K562 (cell line): Measurements from ENCODE around the gene SIRT4. TPM values are rescaled to one million over a fixed set of nuclear protein-coding genes. Genes with fewer than 3 reads are reported as not detected.
A peak's percentile ranks its signal among the peaks of the same experiment; 100 is the strongest.

Experiments used
- ATAC-seq: fragments of 200-7000 bp; cut with Tn5 transposase; 3 replicates; pipeline ENCODE4 v1.9.1; 2020; ENCODE audit warnings: moderate library complexity
- BruUV-seq: library from RNA; stranded (reverse); fragments of 400-500 nt; replicated peaks from 2 replicates; lab custom pipeline; 2021; lab: Mats Ljungman, UMichigan
- CTCF ChIA-PET: fragments of 300-600 bp; formaldehyde crosslinking; extraction: SDS; loops from one replicate; lab custom pipeline; 2021; ENCODE audit warnings: low intra/inter-chr PET ratio; lab: Yijun Ruan, JAX
- POLR2A ChIA-PET: fragments of 300-600, 350-650 bp; sonication (Branson Sonifier 250); formaldehyde crosslinking; extraction: SDS; loops from one replicate; lab custom pipeline; 2021; ENCODE audit warnings: antibody characterized with exemption, inconsistent platforms; lab: Yijun Ruan, JAX
- DNase-seq, 4 experiments: peaks; one replicate each; pipeline versions ENCODE4 v3.0.0 to v3.0.0-alpha.2; 2011 to 2018; ENCODE audit warnings: low spot score in 3 of 4, mixed read lengths in 3 of 4; ENCODE audit errors: extremely low read depth in 1 of 4
- FAIRE-seq: peaks from 2 replicates; lab custom pipeline; 2011; peaks lifted over from hg19 to GRCh38; lab: Jason Lieb, UNC
- H2AFZ ChIP-seq: 2 replicates; pipeline ENCODE4 v1.6.0; 2011; ENCODE audit warnings: low read depth, low read length, control low read depth, inconsistent platforms
- H3K27ac ChIP-seq: fragments of 200-600 bp; 3 replicates; pipeline ENCODE4 v1.8.0; 2011; ENCODE audit warnings: low read depth, mild to moderate bottlenecking, control low read depth, inconsistent platforms, low read length, moderate library complexity, mixed read lengths; ENCODE audit errors: extremely low read depth
- H3K27me3 ChIP-seq, 2 experiments: fragments of 300-600 bp in 1 of 2; 2 replicates in 1 of 2; 3 replicates in 1 of 2; pipeline versions ENCODE4 v1.6.0 to v1.8.0; 2011; ENCODE audit warnings: inconsistent platforms in 2 of 2, low read length in 2 of 2, mild to moderate bottlenecking in 1 of 2, mixed read lengths in 1 of 2, moderate library complexity in 1 of 2; ENCODE audit not compliant: control insufficient read depth in 2 of 2, insufficient read depth in 2 of 2
- H3K36me3 ChIP-seq: fragments of 300-600 bp; 3 replicates; pipeline ENCODE4 v1.8.0; 2011; ENCODE audit warnings: mild to moderate bottlenecking, low read length, inconsistent platforms; ENCODE audit not compliant: control insufficient read depth, insufficient read depth
- H3K4me1 ChIP-seq, 2 experiments: fragments of 200-600 bp in 1 of 2; replicated peaks in 1 of 2; 2 replicates in 1 of 2; 3 replicates in 1 of 2; pipeline versions ENCODE4 v1.5.1 to v1.8.0; 2011; ENCODE audit warnings: inconsistent platforms in 2 of 2, low read length in 2 of 2, mild to moderate bottlenecking in 1 of 2, mixed read lengths in 1 of 2, moderate library complexity in 1 of 2; ENCODE audit not compliant: control insufficient read depth in 2 of 2, insufficient read depth in 2 of 2
- H3K4me2 ChIP-seq: 2 replicates; pipeline ENCODE4 v1.6.1; 2011; ENCODE audit warnings: low read length, control low read depth, inconsistent platforms, mixed read lengths; ENCODE audit not compliant: insufficient read depth
- H3K4me3 ChIP-seq: fragments of 200-600 bp; sonication (generic), shearing (Covaris generic); 2 replicates; pipeline ENCODE4 v1.5.1; 2016; ENCODE audit warnings: control low read depth, inconsistent platforms
- H3K79me2 ChIP-seq: fragments of 200-600 bp; 3 replicates; pipeline ENCODE4 v1.8.0; 2011; ENCODE audit warnings: low read length, inconsistent platforms; ENCODE audit not compliant: control insufficient read depth, insufficient read depth
- H3K9ac ChIP-seq, 2 experiments: 2 replicates each; pipeline versions ENCODE4 v1.6.0 to v1.6.1; 2011; ENCODE audit warnings: low read depth in 2 of 2, low read length in 2 of 2, control low read depth in 1 of 2, inconsistent platforms in 1 of 2, mild to moderate bottlenecking in 1 of 2, mixed read lengths in 1 of 2; ENCODE audit not compliant: insufficient read depth in 1 of 2
- H3K9me1 ChIP-seq: one replicate; pipeline ENCODE4 v1.6.0; 2011; ENCODE audit warnings: inconsistent platforms, mild to moderate bottlenecking, low read length, moderate library complexity; ENCODE audit not compliant: control insufficient read depth, insufficient read depth
- H3K9me3 ChIP-seq: replicated peaks from 2 replicates; pipeline ENCODE4 v1.5.1; 2011; ENCODE audit warnings: low read depth, low read length, inconsistent platforms; ENCODE audit not compliant: control insufficient read depth, insufficient read depth
- H4K20me1 ChIP-seq: replicated peaks from 2 replicates; pipeline ENCODE4 v1.6.1; 2011; ENCODE audit warnings: low read length, inconsistent platforms, mixed read lengths; ENCODE audit not compliant: control insufficient read depth, insufficient read depth
- CAMTA2 ChIP-seq: fragments of 250-450 bp; sonication (Bioruptor Pico); conservative IDR thresholded peaks from 2 replicates; pipeline ENCODE4 v1.5.1; 2022
- E2F6 ChIP-seq, 2 experiments: IDR thresholded peaks; 2 replicates each; pipeline ENCODE4 v1.6.1; 2011; ENCODE audit warnings: borderline replicate concordance in 1 of 2, control low read depth in 1 of 2, low read depth in 1 of 2, low read length in 1 of 2, mild to moderate bottlenecking in 1 of 2, mixed read lengths in 1 of 2, moderate library complexity in 1 of 2; ENCODE audit not compliant: insufficient read depth in 1 of 2, insufficient read length in 1 of 2, poor library complexity in 1 of 2, severe bottlenecking in 1 of 2; ENCODE audit errors: extremely low read depth in 1 of 2
- EP400 ChIP-seq: fragments of 450-650 bp; IDR thresholded peaks from 2 replicates; pipeline ENCODE4 v1.6.1; 2017; ENCODE audit warnings: antibody characterized with exemption, mild to moderate bottlenecking, moderate library complexity
- IRF9 ChIP-seq: fragments of 450-650 bp; IDR thresholded peaks from 2 replicates; pipeline ENCODE4 v1.6.1; 2016; ENCODE audit warnings: missing biosample characterization, missing genetic modification characterization
- KLF13 ChIP-seq: fragments of 450-650 bp; IDR thresholded peaks from 2 replicates; pipeline ENCODE4 v1.6.1; 2016; ENCODE audit warnings: missing genetic modification characterization, low read depth, mild to moderate bottlenecking, missing compliant biosample characterization, moderate library complexity, borderline replicate concordance
- LEF1 ChIP-seq: fragments of 450-650 bp; IDR thresholded peaks from 2 replicates; pipeline ENCODE4 v1.6.1; 2016; ENCODE audit warnings: mild to moderate bottlenecking
- NEUROD1 ChIP-seq: fragments of 150-350 bp; IDR thresholded peaks from 2 replicates; pipeline ENCODE4 v1.6.1; 2014; ENCODE audit warnings: borderline replicate concordance, low read length, low read depth; ENCODE audit not compliant: partially characterized antibody
- SRF ChIP-seq, 2 experiments: fragments of 250-450, 450-650 bp in 1 of 2; sonication (Bioruptor Pico) in 1 of 2; sonication (generic) in 1 of 2; formaldehyde crosslinking; IDR thresholded peaks; 2 replicates each; pipeline versions ENCODE4 v1.5.0 to v1.5.1; 2020 to 2022; ENCODE audit warnings: mild to moderate bottlenecking in 1 of 2, missing genetic modification reagents in 1 of 2
- SRSF3 ChIP-seq: fragments of 200-400 bp; formaldehyde crosslinking; IDR thresholded peaks from 2 replicates; pipeline ENCODE4 v1.6.1; 2016; ENCODE audit warnings: mild to moderate bottlenecking, low read length, moderate library complexity; ENCODE audit not compliant: insufficient read depth
- ZNF766 ChIP-seq: fragments of 200-800 bp; sonication (Bioruptor generic); conservative IDR thresholded peaks from 2 replicates; pipeline ENCODE4 v1.6.1; 2016; ENCODE audit warnings: missing genetic modification characterization, missing compliant biosample characterization
- WGBS: fragments of 100-300 bp; shearing (Covaris generic); methylation state at CpG from one replicate; pipeline ENCODE4 v1.1.6; 2016; ENCODE audit warnings: low coverage, mixed read lengths; ENCODE audit not compliant: insufficient coverage; ENCODE audit errors: missing lambda C conversion rate; 5-methylcytosine and 5-hydroxymethylcytosine counted together
- in situ Hi-C: fragments of 300-500 bp; cut with MboI; formaldehyde crosslinking; loops from 4 replicates; pipeline ENCODE4 v1.15.0; 2018; ENCODE audit warnings: inconsistent platforms, mixed read lengths
- intact Hi-C: fragments of 100-400 bp; cut with micrococcal nuclease; formaldehyde crosslinking; loops from 2 replicates; pipeline ENCODE4 v1.14.2; 2022
- polyA plus RNA-seq, 8 experiments: library from polyadenylated mRNA; depleted of rRNA in 4 of 8; stranded (reverse) in 5 of 8; unstranded in 3 of 8; fragments of >200 nt; fragmentation: Nextera tagmentation in 2 of 8; fragmentation: Illumina TruSeq in 1 of 8; extraction: Ambion mirVana in 2 of 8; extraction: Trizol in 1 of 8; gene quantifications; 2 replicates each; pipeline versions ENCODE4 v1.2.1 to v1.2.3, GENCODE V29; 2011 to 2014; ENCODE audit warnings: inconsistent platforms in 1 of 8, missing spikeins in 1 of 8
- total RNA-seq, 7 experiments: library from RNA; depleted of rRNA in 6 of 7; stranded (reverse); fragments of >200 nt in 6 of 7; fragmentation: Illumina TruSeq in 2 of 7; extraction: Trizol in 2 of 7; gene quantifications; 2 replicates each; pipeline versions ENCODE4 v1.2.1 to v1.2.3, GENCODE V29; 2011 to 2021; ENCODE audit warnings: low replicate concordance in 1 of 7

The SIRT4 gene
- total and polyA plus RNA-seq, 9 of the 15 experiments (the other 6 are each of a cell fraction or from before 2014, with no cell fraction given): 0.86 to 5.2 (median 2.4) TPM

GRCh38 chr12:120324841-120325417 is 22.8 kb downstream of the SIRT4 start:
- intact Hi-C loops (loop anchor here (2.0 to 10.0 kb wide), 3 partner anchors 32 to 320 kb away; partner anchors contain the start of genes CABP1 and POP5), in situ Hi-C loops (loop anchor here (10.0 to 25.0 kb wide), 2 partner anchors 110 to 337 kb away; partner anchors contain the start of gene COX6A1)
- H3K79me2 ChIP-seq: no peaks in the 10 kb centered on the region
- H3K9me3 ChIP-seq: no peaks in the 10 kb centered on the region
- ChIA-PET CTCF (interaction anchor here (0.6 to 1.4 kb wide), 4 partner anchors 114 to 790 kb away, joined by 3 to 7 read pairs (median 4); no protein-coding TSS in a partner anchor), POLR2A (interaction anchor here (0.5 to 2.6 kb wide), 6 partner anchors 15 to 338 kb away, joined by 3 to 16 read pairs (median 3); partner anchors contain the start of genes RNU4-1 and RNU4-2)
- peak overlapping the region; percentile 75 for H3K4me2 ChIP-seq
- H4K20me1 ChIP-seq: peaks cover 5% of the 10 kb centered on the region; the same call in 1 of the 2 replicates
- H3K9ac ChIP-seq: peak overlapping the region in 1 of 2 experiments; percentile 65; a peak in 1 of 4 replicates
- H3K27me3 ChIP-seq: peaks cover 7 to 13% of the 10 kb centered on the region in 2 experiments; a peak in 3 of 5 replicates
- H3K4me3 ChIP-seq: no peak overlapping the region
- no peak for DNase-seq
- WGBS: 19% methylated on average over 9 of the region's 9 CpGs
- H3K27ac ChIP-seq: no peak overlapping the region
- H3K9me1 ChIP-seq: no peaks in the 10 kb centered on the region
- TF ChIP-seq SRSF3 (no peak), EP400 (peak; percentile 3; the same call in 1 of the 2 replicates)
- peak; percentile 12; the same call in 2 of the 3 replicates for ATAC-seq
- no peak for FAIRE-seq
- H2AFZ ChIP-seq: peak overlapping the region; percentile 86
- BruUV-seq: no TSS peak
- peaks cover 0 to 5% of the 10 kb centered on the region in 2 experiments; a peak in 3 of 5 replicates for H3K4me1 ChIP-seq
- no peaks in the 10 kb centered on the region for H3K36me3 ChIP-seq

- ATAC-seq (no peak), FAIRE-seq (no peak), DNase-seq (no peak)
- Histone ChIP-seq H3K27me3 (peaks cover 19 to 20% of the 10 kb centered on the region in 2 experiments; a peak in 3 of 5 replicates), H3K4me3 (no peak within 1 kb of the TSS), H3K9ac (no peak within 1 kb of the TSS; a peak in 1 of 4 replicates), H4K20me1 (peaks cover 5% of the 10 kb centered on the region; the same call in 1 of the 2 replicates), H3K4me1 (peaks cover 0 to 5% of the 10 kb centered on the region in 2 experiments; a peak in 3 of 5 replicates), H3K27ac (no peak within 1 kb of the TSS), H3K4me2 (no peak within 1 kb of the TSS), H3K36me3 (no peaks in the 10 kb centered on the region), H3K9me1 (no peaks in the 10 kb centered on the region), H3K79me2 (no peaks in the 10 kb centered on the region), H2AFZ (no peak within 1 kb of the TSS), H3K9me3 (no peaks in the 10 kb centered on the region)
- ChIA-PET POLR2A (interaction anchor here (0.7 to 2.0 kb wide), 5 partner anchors 35 to 424 kb away, joined by 3 to 11 read pairs (median 4); partner anchors contain the start of genes POP5, RNU4-1 and RNU4-2), CTCF (no interaction called here)
- WGBS: 3% methylated on average over 5 of the region's 5 CpGs
- intact Hi-C loops: loop anchor here (5.0 to 10.0 kb wide), 2 partner anchors 255 to 317 kb away; partner anchors contain the start of genes CABP1 and POP5
- in situ Hi-C loops: loop anchor here (10.0 to 25.0 kb wide), 2 partner anchors 107 to 335 kb away; partner anchors contain the start of gene COX6A1
- no TSS peak for BruUV-seq
- TF ChIP-seq E2F6 (IDR thresholded peaks at IDR 0.05; ENCODE audit: borderline replicate concordance in 1 of 2, extremely low read depth in 1 of 2, insufficient read depth in 1 of 2, insufficient read length in 1 of 2, low read depth in 1 of 2, low read length in 1 of 2, poor library complexity in 1 of 2, severe bottlenecking in 1 of 2) (no peak), NEUROD1 (no peak), CAMTA2 (CRISPR knock-in tag) (no peak), LEF1 (no peak), KLF13 (tag) (no peak), ZNF766 (no peak), SRF (CRISPR knock-in tag; IDR thresholded peaks at IDR 0.05) (no peak), IRF9 (tag) (no peak)
Measured at GRCh38 chr12:120327593-120327992, 25.5 kb downstream of the SIRT4 start, which contains the start of gene PLA2G1B. Gene PLA2G1B, minus strand, starts transcription at chr12:120327779. Its CDS starts 26 bp downstream, at chr12:120327753.
